WTC11 (cell line): ENCODE measurements around the gene SEBOX. TPM values are rescaled to one million over a fixed set of nuclear protein-coding genes. Genes with fewer than 3 reads are reported as not detected.

ENCODE experiments used
- ATAC-seq: fragments of 200-7000 bp; cut with Tn5 transposase; 2 replicates; pipeline ENCODE4 v1.10.0; 2021; ENCODE audit warnings: mild to moderate bottlenecking, moderate library complexity
- CTCF ChIA-PET: fragments of 300-600 bp; sonication (Branson Sonifier 250); formaldehyde crosslinking; loops from one replicate; lab custom pipeline; 2021; ENCODE audit warnings: antibody characterized with exemption; lab: Charles Lee
- POLR2A ChIA-PET: fragments of 350-600 bp; sonication (Branson Sonifier 250); formaldehyde crosslinking; loops from one replicate; lab custom pipeline; 2021; ENCODE audit warnings: antibody characterized with exemption; lab: Charles Lee
- DNase-seq: peaks from one replicate; pipeline ENCODE4 v3.0.0; 2021; ENCODE audit warnings: low spot score
- H3K27ac Mint-ChIP-seq: 2 replicates; pipeline ENCODE4 v1.8.0; 2021; ENCODE audit warnings: mixed read lengths
- H3K27me3 Mint-ChIP-seq: 2 replicates; pipeline ENCODE4 v1.8.0; 2021; ENCODE audit warnings: low read depth, mild to moderate bottlenecking, moderate library complexity, mixed read lengths
- H3K36me3 Mint-ChIP-seq: 2 replicates; pipeline ENCODE4 v1.8.0; 2021; ENCODE audit warnings: mixed read lengths
- H3K4me1 Mint-ChIP-seq: 2 replicates; pipeline ENCODE4 v1.8.0; 2022; ENCODE audit warnings: mixed read lengths
- H3K4me3 Mint-ChIP-seq: 2 replicates; pipeline ENCODE4 v1.8.0; 2021; ENCODE audit warnings: mild to moderate bottlenecking, moderate library complexity, mixed read lengths
- H3K9me3 Mint-ChIP-seq: 2 replicates; pipeline ENCODE4 v1.8.0; 2021; ENCODE audit warnings: mixed read lengths
- AFF4 ChIP-seq: sonication (generic); formaldehyde crosslinking; IDR thresholded peaks from 2 replicates; pipeline ENCODE4 v1.8.1; 2023; ENCODE audit warnings: mild to moderate bottlenecking, missing genetic modification reagents, borderline replicate concordance
- ARID4B ChIP-seq: sonication (generic); formaldehyde crosslinking; IDR thresholded peaks from 2 replicates; pipeline ENCODE4 v1.8.0; 2023; ENCODE audit warnings: missing genetic modification reagents, mild to moderate bottlenecking, borderline replicate concordance
- ATF2 ChIP-seq: sonication (generic); formaldehyde crosslinking; IDR thresholded peaks from 2 replicates; pipeline ENCODE4 v1.8.1; 2022; ENCODE audit warnings: low read depth, missing genetic modification reagents, borderline replicate concordance
- EMX1 ChIP-seq: fragments of 250-450 bp; sonication (Bioruptor Pico); IDR thresholded peaks from 2 replicates; pipeline ENCODE4 v1.8.0; 2021; ENCODE audit warnings: mild to moderate bottlenecking
- ESRRA ChIP-seq: sonication (generic); formaldehyde crosslinking; IDR thresholded peaks from 2 replicates; pipeline ENCODE4 v1.8.1; 2022; ENCODE audit warnings: mild to moderate bottlenecking, missing genetic modification reagents, borderline replicate concordance
- GTF2I ChIP-seq: fragments of 250-450 bp; sonication (Bioruptor Pico); conservative IDR thresholded peaks from 2 replicates; pipeline ENCODE4 v1.4.0; 2021; ENCODE audit warnings: mild to moderate bottlenecking
- JUN ChIP-seq: sonication (generic); formaldehyde crosslinking; IDR thresholded peaks from 2 replicates; pipeline ENCODE4 v1.8.0; 2023; ENCODE audit warnings: mild to moderate bottlenecking, missing genetic modification reagents
- NR3C1 ChIP-seq: sonication (generic); formaldehyde crosslinking; conservative IDR thresholded peaks from 2 replicates; pipeline ENCODE4 v1.8.1; 2023; ENCODE audit warnings: low read depth, mild to moderate bottlenecking, missing genetic modification reagents
- OVOL2 ChIP-seq: fragments of 250-450 bp; sonication (Bioruptor Pico); IDR thresholded peaks from 2 replicates; pipeline ENCODE4 v1.9.0; 2021; ENCODE audit warnings: mild to moderate bottlenecking, borderline replicate concordance
- SMAD3 ChIP-seq: sonication (generic); formaldehyde crosslinking; IDR thresholded peaks from 2 replicates; pipeline ENCODE4 v1.8.0; 2022; ENCODE audit warnings: missing genetic modification reagents, mild to moderate bottlenecking, borderline replicate concordance
- TEAD4 ChIP-seq: sonication (generic); formaldehyde crosslinking; IDR thresholded peaks from 2 replicates; pipeline ENCODE4 v1.8.0; 2022; ENCODE audit warnings: mild to moderate bottlenecking, missing genetic modification reagents
- ZNF138 ChIP-seq: sonication (generic); formaldehyde crosslinking; conservative IDR thresholded peaks from 2 replicates; pipeline ENCODE4 v1.8.1; 2022; ENCODE audit warnings: mild to moderate bottlenecking, moderate library complexity, missing genetic modification reagents
- ZNF219 ChIP-seq: sonication (generic); formaldehyde crosslinking; IDR thresholded peaks from 2 replicates; pipeline ENCODE4 v1.8.0; 2023; ENCODE audit warnings: missing genetic modification reagents, mild to moderate bottlenecking, borderline replicate concordance
- ZNF263 ChIP-seq: sonication (generic); formaldehyde crosslinking; IDR thresholded peaks from 2 replicates; pipeline ENCODE4 v1.8.1; 2022; ENCODE audit warnings: low read depth, mild to moderate bottlenecking, moderate library complexity, missing genetic modification reagents
- ZNF396 ChIP-seq: fragments of 250-450 bp; sonication (Bioruptor Pico); IDR thresholded peaks from 2 replicates; pipeline ENCODE4 v1.8.0; 2021; ENCODE audit warnings: mild to moderate bottlenecking, moderate library complexity, borderline replicate concordance
- ZNF671 ChIP-seq: fragments of 250-450 bp; sonication (Bioruptor Pico); IDR thresholded peaks from 2 replicates; pipeline ENCODE4 v1.8.0; 2021; ENCODE audit warnings: mild to moderate bottlenecking
- total RNA-seq: library from RNA; stranded (reverse); gene quantifications from 3 replicates; pipeline ENCODE4 v1.2.3, GENCODE V29; 2021
- TF ChIP-seq, protein P1 (sequence below): sonication (generic); formaldehyde crosslinking; IDR thresholded peaks from 2 replicates; pipeline ENCODE4 v1.8.1; 2022; ENCODE audit warnings: mild to moderate bottlenecking, missing genetic modification reagents, moderate library complexity, borderline replicate concordance
- TF ChIP-seq, protein P2 (sequence below): sonication (generic); formaldehyde crosslinking; IDR thresholded peaks from 2 replicates; pipeline ENCODE4 v1.8.0; 2022; ENCODE audit warnings: missing genetic modification reagents
- TF ChIP-seq, protein P3 (sequence below): sonication (generic); formaldehyde crosslinking; IDR thresholded peaks from 2 replicates; pipeline ENCODE4 v1.8.0; 2023; ENCODE audit warnings: missing genetic modification reagents
- TF ChIP-seq, protein P4 (sequence below): sonication (generic); formaldehyde crosslinking; IDR thresholded peaks from 2 replicates; pipeline ENCODE4 v1.8.1; 2022; ENCODE audit warnings: mild to moderate bottlenecking, moderate library complexity, missing genetic modification reagents

The SEBOX gene
- total RNA-seq, 1 experiment from 2014 or later, result not detected

DNA sequence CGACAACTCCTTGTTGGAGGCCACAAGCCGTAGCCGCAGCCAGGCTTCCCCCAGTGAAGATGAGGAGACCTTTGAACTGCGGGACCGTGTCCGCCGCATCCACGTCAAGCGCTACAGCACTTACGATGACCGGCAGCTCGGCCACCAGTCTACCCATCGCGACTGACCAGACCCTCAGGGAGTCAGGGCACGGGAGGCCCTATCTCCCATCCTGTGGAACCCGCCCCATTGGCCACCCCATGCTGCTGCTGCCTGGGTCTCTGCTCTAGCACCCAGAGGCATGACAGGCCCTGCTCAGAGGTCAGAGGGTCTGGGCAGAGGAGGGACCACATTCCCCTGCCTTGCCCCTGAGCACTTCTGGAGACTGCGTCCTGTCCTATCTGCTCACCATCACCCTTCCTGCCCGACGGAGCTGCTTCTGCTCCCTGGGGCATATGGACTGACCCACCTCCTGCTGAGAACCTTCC lies 20.5 kb downstream of the SEBOX start (continued):
- no peak for TF ChIP-seq ZNF138 (CRISPR knock-in tag)
- no peak for TF ChIP-seq EMX1 (CRISPR knock-in tag)
- TF ChIP-seq, protein P1, sequence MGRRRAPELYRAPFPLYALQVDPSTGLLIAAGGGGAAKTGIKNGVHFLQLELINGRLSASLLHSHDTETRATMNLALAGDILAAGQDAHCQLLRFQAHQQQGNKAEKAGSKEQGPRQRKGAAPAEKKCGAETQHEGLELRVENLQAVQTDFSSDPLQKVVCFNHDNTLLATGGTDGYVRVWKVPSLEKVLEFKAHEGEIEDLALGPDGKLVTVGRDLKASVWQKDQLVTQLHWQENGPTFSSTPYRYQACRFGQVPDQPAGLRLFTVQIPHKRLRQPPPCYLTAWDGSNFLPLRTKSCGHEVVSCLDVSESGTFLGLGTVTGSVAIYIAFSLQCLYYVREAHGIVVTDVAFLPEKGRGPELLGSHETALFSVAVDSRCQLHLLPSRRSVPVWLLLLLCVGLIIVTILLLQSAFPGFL, result no peak
- no peak for TF ChIP-seq SMAD3 (CRISPR knock-in tag)
- TF ChIP-seq JUN (CRISPR knock-in tag), result no peak

GRCh38 chr17:28344011-28344410 lies 21.0 kb downstream of the SEBOX start:
- no peaks in the 10 kb centered on the region for H3K9me3 Mint-ChIP-seq
- H3K4me3 Mint-ChIP-seq, result no peak overlapping the region
- DNase-seq, result no peak
- peaks cover 6% of the 10 kb centered on the region; the same call in 1 of the 2 replicates for H3K4me1 Mint-ChIP-seq
- no peak for ATAC-seq
- H3K27ac Mint-ChIP-seq, result no peak overlapping the region
- ChIA-PET POLR2A (interaction anchor here (1.1 kb wide), 1 partner anchor 9 kb away, joined by 3 read pairs; the partner anchor contains the start of genes IFT20 and TNFAIP1), CTCF (no interaction called here)
- H3K36me3 Mint-ChIP-seq, result peaks cover 45% of the 10 kb centered on the region
- H3K27me3 Mint-ChIP-seq, result no peaks in the 10 kb centered on the region
- no peak for TF ChIP-seq GTF2I (CRISPR knock-in tag)
- TF ChIP-seq, protein P2, sequence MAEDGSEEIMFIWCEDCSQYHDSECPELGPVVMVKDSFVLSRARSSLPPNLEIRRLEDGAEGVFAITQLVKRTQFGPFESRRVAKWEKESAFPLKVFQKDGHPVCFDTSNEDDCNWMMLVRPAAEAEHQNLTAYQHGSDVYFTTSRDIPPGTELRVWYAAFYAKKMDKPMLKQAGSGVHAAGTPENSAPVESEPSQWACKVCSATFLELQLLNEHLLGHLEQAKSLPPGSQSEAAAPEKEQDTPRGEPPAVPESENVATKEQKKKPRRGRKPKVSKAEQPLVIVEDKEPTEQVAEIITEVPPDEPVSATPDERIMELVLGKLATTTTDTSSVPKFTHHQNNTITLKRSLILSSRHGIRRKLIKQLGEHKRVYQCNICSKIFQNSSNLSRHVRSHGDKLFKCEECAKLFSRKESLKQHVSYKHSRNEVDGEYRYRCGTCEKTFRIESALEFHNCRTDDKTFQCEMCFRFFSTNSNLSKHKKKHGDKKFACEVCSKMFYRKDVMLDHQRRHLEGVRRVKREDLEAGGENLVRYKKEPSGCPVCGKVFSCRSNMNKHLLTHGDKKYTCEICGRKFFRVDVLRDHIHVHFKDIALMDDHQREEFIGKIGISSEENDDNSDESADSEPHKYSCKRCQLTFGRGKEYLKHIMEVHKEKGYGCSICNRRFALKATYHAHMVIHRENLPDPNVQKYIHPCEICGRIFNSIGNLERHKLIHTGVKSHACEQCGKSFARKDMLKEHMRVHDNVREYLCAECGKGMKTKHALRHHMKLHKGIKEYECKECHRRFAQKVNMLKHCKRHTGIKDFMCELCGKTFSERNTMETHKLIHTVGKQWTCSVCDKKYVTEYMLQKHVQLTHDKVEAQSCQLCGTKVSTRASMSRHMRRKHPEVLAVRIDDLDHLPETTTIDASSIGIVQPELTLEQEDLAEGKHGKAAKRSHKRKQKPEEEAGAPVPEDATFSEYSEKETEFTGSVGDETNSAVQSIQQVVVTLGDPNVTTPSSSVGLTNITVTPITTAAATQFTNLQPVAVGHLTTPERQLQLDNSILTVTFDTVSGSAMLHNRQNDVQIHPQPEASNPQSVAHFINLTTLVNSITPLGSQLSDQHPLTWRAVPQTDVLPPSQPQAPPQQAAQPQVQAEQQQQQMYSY (CRISPR knock-in tag), result no peak
- no peak for TF ChIP-seq ARID4B (CRISPR knock-in tag)
- TF ChIP-seq EMX1 (CRISPR knock-in tag), result no peak
- TF ChIP-seq, protein P3, sequence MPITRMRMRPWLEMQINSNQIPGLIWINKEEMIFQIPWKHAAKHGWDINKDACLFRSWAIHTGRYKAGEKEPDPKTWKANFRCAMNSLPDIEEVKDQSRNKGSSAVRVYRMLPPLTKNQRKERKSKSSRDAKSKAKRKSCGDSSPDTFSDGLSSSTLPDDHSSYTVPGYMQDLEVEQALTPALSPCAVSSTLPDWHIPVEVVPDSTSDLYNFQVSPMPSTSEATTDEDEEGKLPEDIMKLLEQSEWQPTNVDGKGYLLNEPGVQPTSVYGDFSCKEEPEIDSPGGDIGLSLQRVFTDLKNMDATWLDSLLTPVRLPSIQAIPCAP (CRISPR knock-in tag), result no peak
- no peak for TF ChIP-seq OVOL2 (CRISPR knock-in tag)
- TF ChIP-seq, protein P4, sequence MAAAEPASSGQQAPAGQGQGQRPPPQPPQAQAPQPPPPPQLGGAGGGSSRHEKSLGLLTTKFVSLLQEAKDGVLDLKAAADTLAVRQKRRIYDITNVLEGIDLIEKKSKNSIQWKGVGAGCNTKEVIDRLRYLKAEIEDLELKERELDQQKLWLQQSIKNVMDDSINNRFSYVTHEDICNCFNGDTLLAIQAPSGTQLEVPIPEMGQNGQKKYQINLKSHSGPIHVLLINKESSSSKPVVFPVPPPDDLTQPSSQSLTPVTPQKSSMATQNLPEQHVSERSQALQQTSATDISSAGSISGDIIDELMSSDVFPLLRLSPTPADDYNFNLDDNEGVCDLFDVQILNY, result no peak
- TF ChIP-seq ESRRA (CRISPR knock-in tag), result no peak
- no peak for TF ChIP-seq TEAD4 (CRISPR knock-in tag)
- TF ChIP-seq ATF2 (CRISPR knock-in tag), result no peak
- no peak for TF ChIP-seq ZNF671
- no peak for TF ChIP-seq ZNF263 (CRISPR knock-in tag)
- no peak for TF ChIP-seq AFF4
- no peak for TF ChIP-seq ZNF219 (CRISPR knock-in tag)
- TF ChIP-seq NR3C1 (CRISPR knock-in tag), result no peak
- no peak for TF ChIP-seq ZNF396 (CRISPR knock-in tag)
